ENCODE results near the gene DPP6. TPM values are rescaled to one million over a fixed set of nuclear protein-coding genes. Genes with fewer than 3 reads are reported as not detected.
"Not testable (repeated sequence)": the region's sequence is repeated elsewhere in the genome, so short reads cannot be mapped to it uniquely, and the experiment has no call there.

The DPP6 gene
- total RNA-seq, 2 experiments from 2014 or later, result not detected

- H3K36me3 Mint-ChIP-seq, result no peaks in the 10 kb centered on the region
- POLR2A ChIA-PET, result interaction anchor here (1.0 to 1.4 kb wide), 3 partner anchors 76 to 371 kb away, joined by 3 to 4 read pairs (median 3); partner anchors contain the start of gene PAXIP1
- no peaks in the 10 kb centered on the region for H3K27me3 Mint-ChIP-seq
- peak; percentile 83 for DNase-seq
- H3K4me3 Mint-ChIP-seq, result peak overlapping the region; percentile 95
- no peaks in the 10 kb centered on the region for H3K9me3 Mint-ChIP-seq
- CTCF ChIA-PET, result interaction anchor here (0.6 to 4.2 kb wide), 58 partner anchors 8 to 841 kb away, joined by 3 to 70 read pairs (median 4); partner anchors contain the start of gene PAXIP1
- H3K27ac Mint-ChIP-seq, result peak overlapping the region; percentile 94
- H3K4me1 Mint-ChIP-seq (ENCODE audit: low read depth), result peaks cover 24% of the 10 kb centered on the region
- intact Hi-C loops (cut with micrococcal nuclease), result loop anchor here (1.0 to 10.0 kb wide), 9 partner anchors 26 to 1850 kb away; no protein-coding TSS in a partner anchor
Measured at GRCh38 chr7:154927624-154928125, 875.5 kb downstream of the DPP6 start.

- CTCF ChIA-PET, result interaction anchor here (0.6 to 4.2 kb wide), 42 partner anchors 9 to 836 kb away, joined by 3 to 70 read pairs (median 6); partner anchors contain the start of gene PAXIP1
- peak overlapping the region; percentile 94 for H3K27ac Mint-ChIP-seq
- peak; percentile 48 for DNase-seq
- intact Hi-C loops (cut with micrococcal nuclease), result loop anchor here (1.0 to 10.0 kb wide), 6 partner anchors 25 to 1849 kb away; no protein-coding TSS in a partner anchor
- no peaks in the 10 kb centered on the region for H3K27me3 Mint-ChIP-seq
- H3K9me3 Mint-ChIP-seq, result peaks cover 6% of the 10 kb centered on the region
- H3K4me1 Mint-ChIP-seq (ENCODE audit: low read depth), result peaks cover 24% of the 10 kb centered on the region
- POLR2A ChIA-PET, result interaction anchor here (1.0 to 1.4 kb wide), 3 partner anchors 75 to 371 kb away, joined by 3 to 4 read pairs (median 3); partner anchors contain the start of gene PAXIP1
- H3K4me3 Mint-ChIP-seq, result peak overlapping the region; percentile 95
- H3K36me3 Mint-ChIP-seq, result peaks cover 6% of the 10 kb centered on the region
Measured at GRCh38 chr7:154928136-154929005, 876.2 kb downstream of the DPP6 start.

GRCh38 chr7:154929006-154929726 is 877.0 kb downstream of the DPP6 start:
- ChIA-PET CTCF (interaction anchor here (1.2 to 4.2 kb wide), 8 partner anchors 8 to 415 kb away, joined by 3 to 70 read pairs (median 21); no protein-coding TSS in a partner anchor), POLR2A (no interaction called here)
- no peak for DNase-seq
- H3K4me3 Mint-ChIP-seq, result peak overlapping the region; percentile 95
- H3K27me3 Mint-ChIP-seq, result no peaks in the 10 kb centered on the region
- peaks cover 24% of the 10 kb centered on the region for H3K4me1 Mint-ChIP-seq (ENCODE audit: low read depth)
- H3K27ac Mint-ChIP-seq, result peak overlapping the region; percentile 94
- H3K36me3 Mint-ChIP-seq, result peaks cover 12% of the 10 kb centered on the region
- intact Hi-C loops (cut with micrococcal nuclease), result loop anchor here (5.0 to 10.0 kb wide), 2 partner anchors 836 to 1848 kb away; no protein-coding TSS in a partner anchor
- H3K9me3 Mint-ChIP-seq, result peaks cover 12% of the 10 kb centered on the region

GRCh38 chr7:154931906-154932305 is 879.7 kb downstream of the DPP6 start:
- no peak for DNase-seq
- CTCF ChIA-PET, result no interaction called here
- Mint-ChIP-seq H3K9me3 (peaks cover 26% of the 10 kb centered on the region), H3K27me3 (no peaks in the 10 kb centered on the region), H3K27ac (no peak overlapping the region), H3K4me1 (ENCODE audit: low read depth) (peaks cover 27% of the 10 kb centered on the region), H3K36me3 (peaks cover 29% of the 10 kb centered on the region), H3K4me3 (no peak overlapping the region)
- intact Hi-C loops (cut with micrococcal nuclease), result no loop called here
- POLR2A ChIA-PET, result no interaction called here

DNA sequence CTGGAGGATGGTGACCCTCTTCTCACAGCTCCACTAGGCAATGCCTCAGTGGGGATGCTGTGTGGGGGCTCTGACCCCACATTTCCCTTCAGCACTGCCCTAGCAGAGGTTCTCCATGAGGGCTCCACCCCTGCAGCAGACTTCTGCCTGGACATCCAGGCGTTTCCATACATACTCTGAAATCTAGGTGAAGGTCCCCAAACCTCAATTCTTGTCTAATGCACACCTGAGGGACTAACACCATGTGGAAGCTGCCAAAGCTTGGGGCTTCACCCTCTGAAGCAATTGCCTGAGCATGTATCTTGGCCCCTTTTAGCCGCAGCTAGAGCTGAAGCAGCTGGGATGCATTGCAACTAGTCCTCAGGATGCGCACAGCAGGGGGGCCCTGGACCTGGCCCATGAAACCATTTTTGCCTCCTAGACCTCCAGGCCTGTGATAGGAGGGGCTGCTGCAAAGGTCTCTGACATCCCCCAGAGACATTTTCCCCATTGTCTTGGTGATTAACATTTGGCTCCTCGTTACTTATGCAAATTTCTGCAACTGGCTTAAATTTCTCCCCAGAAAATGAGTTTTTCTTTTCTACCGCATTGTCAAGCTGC is 882.3 kb downstream of the DPP6 start:
- Mint-ChIP-seq H3K9me3 (peaks cover 26% of the 10 kb centered on the region), H3K4me1 (ENCODE audit: low read depth) (peaks cover 20% of the 10 kb centered on the region), H3K36me3 (peaks cover 29% of the 10 kb centered on the region)
- DNase-seq; H3K27ac Mint-ChIP-seq; intact Hi-C loops (cut with micrococcal nuclease); H3K4me3 Mint-ChIP-seq; POLR2A ChIA-PET; H3K27me3 Mint-ChIP-seq; CTCF ChIA-PET: not testable (repeated sequence)

DNA sequence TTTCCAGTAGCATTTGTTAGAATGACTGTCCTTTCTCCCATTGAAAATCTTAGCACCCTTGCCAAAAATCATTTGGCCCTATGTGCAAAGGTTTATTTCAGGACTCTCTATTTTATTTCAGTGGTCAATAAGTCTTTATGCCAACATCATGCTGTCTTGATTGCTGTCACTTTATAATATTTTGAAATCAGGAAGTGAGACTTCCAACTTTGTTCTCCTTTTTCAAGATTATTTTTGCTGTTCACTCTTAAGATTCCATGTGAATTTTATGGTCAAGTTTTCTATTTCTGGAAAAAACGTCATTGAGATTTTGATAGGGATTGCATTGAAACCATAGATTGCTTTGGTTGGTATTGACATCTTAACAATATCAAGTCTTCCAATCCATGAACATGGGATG is 885.6 kb downstream of the DPP6 start:
- ChIA-PET POLR2A (no interaction called here), CTCF (interaction anchor here (1.1 to 5.7 kb wide), 3 partner anchors 10 to 25 kb away, joined by 4 to 40 read pairs (median 4); no protein-coding TSS in a partner anchor)
- Mint-ChIP-seq H3K27ac (no peak overlapping the region), H3K27me3 (no peaks in the 10 kb centered on the region), H3K4me1 (ENCODE audit: low read depth) (peaks cover 2% of the 10 kb centered on the region), H3K4me3 (no peak overlapping the region), H3K36me3 (peaks cover 29% of the 10 kb centered on the region), H3K9me3 (peaks cover 26% of the 10 kb centered on the region)
- intact Hi-C loops (cut with micrococcal nuclease), result no loop called here
- no peak for DNase-seq

- H3K27ac Mint-ChIP-seq, result no peak overlapping the region
- no peaks in the 10 kb centered on the region for H3K9me3 Mint-ChIP-seq
- POLR2A ChIA-PET, result no interaction called here
- H3K27me3 Mint-ChIP-seq, result no peaks in the 10 kb centered on the region
- no peak for DNase-seq
- intact Hi-C loops (cut with micrococcal nuclease), result no loop called here
- H3K36me3 Mint-ChIP-seq, result peaks cover 5% of the 10 kb centered on the region
- CTCF ChIA-PET, result interaction anchor here (2.5 to 5.7 kb wide), 3 partner anchors 10 to 29 kb away, joined by 9 to 40 read pairs (median 30); no protein-coding TSS in a partner anchor
- H3K4me3 Mint-ChIP-seq, result no peak overlapping the region
- no peaks in the 10 kb centered on the region for H3K4me1 Mint-ChIP-seq (ENCODE audit: low read depth)
Measured at GRCh38 chr7:154942691-154943090, 890.5 kb downstream of the DPP6 start.
